Fibroblast of mammary gland (primary cell): ENCODE data around the gene TRIM25.
A peak's percentile ranks its signal among the peaks of the same experiment; 100 is the strongest.

Experiments used
- DNase-seq: peaks from one replicate; pipeline ENCODE4 v3.0.0-alpha.2; 2010; ENCODE audit warnings: low read depth
- H3K4me3 ChIP-seq: 2 replicates; pipeline ENCODE4 v1.5.1; 2011; ENCODE audit warnings: low read depth, mild to moderate bottlenecking, low read length, moderate library complexity; ENCODE audit not compliant: control insufficient read depth
- CTCF ChIP-seq: conservative IDR thresholded peaks from 2 replicates; pipeline ENCODE4 v1.5.1; 2011; ENCODE audit warnings: low read depth, low read length, inconsistent platforms; ENCODE audit not compliant: control insufficient read depth, insufficient read depth

TRIM25 gene

GRCh38 chr17:56926270-56926669 lies 12.4 kb upstream of the TRIM25 start:
- no peak for DNase-seq
- H3K4me3 ChIP-seq = no peak overlapping the region
- TF ChIP-seq CTCF = no peak

- no peak for DNase-seq
- no peak for TF ChIP-seq CTCF
- no peak overlapping the region for H3K4me3 ChIP-seq
Observed at GRCh38 chr17:56925088-56925487, 11.2 kb upstream of the TRIM25 start.

GRCh38 chr17:56919717-56920116 lies 5.9 kb upstream of the TRIM25 start:
- no peak for DNase-seq
- no peak overlapping the region for H3K4me3 ChIP-seq
- TF ChIP-seq CTCF = no peak

- TF ChIP-seq CTCF = no peak
- H3K4me3 ChIP-seq = no peak overlapping the region
- peak; percentile 74 for DNase-seq
Observed at GRCh38 chr17:56918916-56919315, 5.1 kb upstream of the TRIM25 start.

- DNase-seq = peak; percentile 79
- no peak overlapping the region for H3K4me3 ChIP-seq
- no peak for TF ChIP-seq CTCF
Observed at GRCh38 chr17:56917559-56918296, 3.9 kb upstream of the TRIM25 start.

- H3K4me3 ChIP-seq = peak overlapping the region; percentile 84
- no peak for TF ChIP-seq CTCF
- peak; percentile 33 for DNase-seq
Observed at GRCh38 chr17:56914581-56915273, 878 bp upstream of the TRIM25 start.

- no peak for TF ChIP-seq CTCF
- peak overlapping the region; percentile 84 for H3K4me3 ChIP-seq
- DNase-seq = no peak
Observed at GRCh38 chr17:56913353-56913866, 439 bp downstream of the TRIM25 start.
